HepG2 (cell line): ENCODE results near the gene CAPN10. TPM values are rescaled to one million over a fixed set of nuclear protein-coding genes. Genes with fewer than 3 reads are reported as not detected.
A peak's percentile ranks its signal among the peaks of the same experiment; 100 is the strongest.

Source experiments
- GLI4 ChIP-seq: sonication (generic); formaldehyde crosslinking; IDR thresholded peaks from 2 replicates; pipeline ENCODE4 v1.5.1; 2020; ENCODE audit warnings: missing genetic modification reagents, mild to moderate bottlenecking, moderate library complexity, borderline replicate concordance
- HBP1 ChIP-seq: IDR thresholded peaks from 2 replicates; pipeline ENCODE4 v1.6.1; 2016; ENCODE audit warnings: low read depth, control low read depth
- HMGA1 ChIP-seq: sonication (generic); formaldehyde crosslinking; conservative IDR thresholded peaks from 2 replicates; pipeline ENCODE4 v1.4.0; 2020; ENCODE audit warnings: missing genetic modification reagents
- IRX3 ChIP-seq: sonication (generic); formaldehyde crosslinking; IDR thresholded peaks from 2 replicates; pipeline ENCODE4 v1.8.1; 2023; ENCODE audit warnings: mild to moderate bottlenecking, low read depth, missing genetic modification reagents, borderline replicate concordance
- KAT2B ChIP-seq: fragments of 150-350 bp; IDR thresholded peaks from 2 replicates; pipeline ENCODE4 v1.6.1; 2014; ENCODE audit warnings: low read depth, low read length, borderline replicate concordance
- MAX ChIP-seq: IDR thresholded peaks from 2 replicates; pipeline ENCODE4 v1.6.1; 2012; ENCODE audit warnings: inconsistent platforms
- MAZ ChIP-seq, 2 experiments: sonication (generic) in 1 of 2; formaldehyde crosslinking in 1 of 2; IDR thresholded peaks; 2 replicates each; pipeline versions ENCODE4 v1.5.0 to v1.6.1; 2012 to 2020; ENCODE audit warnings: low read depth in 2 of 2, mild to moderate bottlenecking in 2 of 2, borderline replicate concordance in 1 of 2, improper control_type of control experiment in 1 of 2, low read length in 1 of 2, missing genetic modification reagents in 1 of 2, moderate library complexity in 1 of 2
- MEF2D ChIP-seq: sonication (generic); formaldehyde crosslinking; IDR thresholded peaks from 2 replicates; pipeline ENCODE4 v1.5.1; 2020; ENCODE audit warnings: mild to moderate bottlenecking, missing genetic modification reagents
- NBN ChIP-seq: fragments of 450-650 bp; conservative IDR thresholded peaks from 2 replicates; pipeline ENCODE4 v1.6.1; 2017
- PLSCR1 ChIP-seq: sonication (generic); formaldehyde crosslinking; IDR thresholded peaks from 2 replicates; pipeline ENCODE4 v1.5.0; 2020; ENCODE audit warnings: missing genetic modification reagents, mild to moderate bottlenecking, borderline replicate concordance
- RORA ChIP-seq: sonication (generic); formaldehyde crosslinking; IDR thresholded peaks from 2 replicates; pipeline ENCODE4 v1.5.0; 2020; ENCODE audit warnings: mild to moderate bottlenecking, missing genetic modification reagents, moderate library complexity
- SMYD3 ChIP-seq: sonication (generic); formaldehyde crosslinking; IDR thresholded peaks from 2 replicates; pipeline ENCODE4 v1.8.1; 2023; ENCODE audit warnings: mild to moderate bottlenecking, missing genetic modification reagents
- SOX6 ChIP-seq, 2 experiments: fragments of 450-650 bp in 1 of 2; sonication (generic) in 1 of 2; formaldehyde crosslinking in 1 of 2; IDR thresholded peaks; 2 replicates each; pipeline versions ENCODE4 v1.4.0 to v1.6.1; 2017 to 2020; ENCODE audit warnings: antibody characterized with exemption in 1 of 2, mild to moderate bottlenecking in 1 of 2, missing genetic modification reagents in 1 of 2
- SRSF4 ChIP-seq: fragments of 200-400 bp; formaldehyde crosslinking; IDR thresholded peaks from one replicate; pipeline ENCODE4 v1.6.1; 2018; ENCODE audit warnings: mild to moderate bottlenecking, low read depth, low read length, moderate library complexity; ENCODE audit not compliant: poor library complexity, severe bottlenecking
- ZBTB1 ChIP-seq: sonication (generic); formaldehyde crosslinking; IDR thresholded peaks from 2 replicates; pipeline ENCODE4 v1.4.0; 2020; ENCODE audit warnings: missing genetic modification reagents, borderline replicate concordance
- ZNF124 ChIP-seq: sonication (generic); formaldehyde crosslinking; IDR thresholded peaks from 2 replicates; pipeline ENCODE4 v1.4.0; 2020; ENCODE audit warnings: missing genetic modification reagents
- ZNF224 ChIP-seq: sonication (generic); formaldehyde crosslinking; IDR thresholded peaks from 2 replicates; pipeline ENCODE4 v1.5.0; 2020; ENCODE audit warnings: mild to moderate bottlenecking, missing genetic modification reagents
- ZNF251 ChIP-seq: sonication (generic); formaldehyde crosslinking; IDR thresholded peaks from 2 replicates; pipeline ENCODE4 v1.9.0; 2021; ENCODE audit warnings: mild to moderate bottlenecking, missing genetic modification reagents
- ZNF30 ChIP-seq: sonication (generic); formaldehyde crosslinking; IDR thresholded peaks from 2 replicates; pipeline ENCODE4 v1.5.0; 2020; ENCODE audit warnings: mild to moderate bottlenecking, missing genetic modification reagents
- ZNF484 ChIP-seq: sonication (generic); formaldehyde crosslinking; IDR thresholded peaks from 2 replicates; pipeline ENCODE4 v1.5.1; 2020; ENCODE audit warnings: mild to moderate bottlenecking, low read depth, missing genetic modification reagents, borderline replicate concordance
- ZNF547 ChIP-seq: sonication (generic); formaldehyde crosslinking; IDR thresholded peaks from 2 replicates; pipeline ENCODE4 v1.5.1; 2020; ENCODE audit warnings: mild to moderate bottlenecking, missing genetic modification reagents
- ZNF704 ChIP-seq: sonication (generic); formaldehyde crosslinking; IDR thresholded peaks from 2 replicates; pipeline ENCODE4 v1.8.1; 2023; ENCODE audit warnings: mild to moderate bottlenecking, inconsistent platforms, moderate library complexity, missing genetic modification reagents, borderline replicate concordance
- ZNF749 ChIP-seq: sonication (generic); formaldehyde crosslinking; IDR thresholded peaks from 2 replicates; pipeline ENCODE4 v1.8.0; 2022; ENCODE audit warnings: mild to moderate bottlenecking, missing genetic modification reagents, moderate library complexity, borderline replicate concordance
- ZNF761 ChIP-seq: sonication (generic); formaldehyde crosslinking; conservative IDR thresholded peaks from 2 replicates; pipeline ENCODE4 v1.4.0; 2020; ENCODE audit warnings: mild to moderate bottlenecking, missing genetic modification reagents
- ZNF768 ChIP-seq: sonication (generic); formaldehyde crosslinking; IDR thresholded peaks from 2 replicates; pipeline ENCODE4 v1.4.0; 2020; ENCODE audit warnings: missing genetic modification reagents
- ZSCAN20 ChIP-seq: sonication (generic); formaldehyde crosslinking; IDR thresholded peaks from 2 replicates; pipeline ENCODE4 v1.4.0; 2020; ENCODE audit warnings: missing genetic modification reagents, mild to moderate bottlenecking, borderline replicate concordance
- polyA plus RNA-seq, 8 experiments: library from polyadenylated mRNA; depleted of rRNA in 3 of 8; stranded (reverse) in 7 of 8; unstranded in 1 of 8; fragments of >200 nt; fragmentation: Illumina TruSeq in 4 of 8; extraction: Trizol in 4 of 8; gene quantifications; 2 replicates each; pipeline versions ENCODE4 v1.2.1 to v1.2.3, GENCODE V29; 2011 to 2016; ENCODE audit warnings: low read depth in 4 of 8, missing spikeins in 1 of 8, mixed read lengths in 1 of 8; ENCODE audit not compliant: insufficient read depth in 1 of 8
- total RNA-seq, 5 experiments: library from RNA; depleted of rRNA; stranded (reverse); fragments of >200 nt; fragmentation: Illumina TruSeq; extraction: Trizol; gene quantifications; 2 replicates each; pipeline ENCODE4 v1.2.3, GENCODE V29; 2016; ENCODE audit warnings: low read depth in 1 of 5

Gene CAPN10
- total and polyA plus RNA-seq, 2 of the 13 experiments (the other 11 are each of a cell fraction or from before 2014, with no cell fraction given), result 27.6 to 32.4 TPM

- TF ChIP-seq MAZ (IDR thresholded peaks at IDR 0.05; ENCODE audit: borderline replicate concordance, low read depth, low read length), result no peak
- TF ChIP-seq MAZ (CRISPR knock-in tag; IDR thresholded peaks at IDR 0.05; ENCODE audit: low read depth), result 0 out of 2 replicates have a peak, but pooled peaks have one; percentile 5
- TF ChIP-seq RORA (CRISPR knock-in tag), result no peak
- TF ChIP-seq ZNF704 (CRISPR knock-in tag), result no peak
- no peak for TF ChIP-seq NBN
- no peak for TF ChIP-seq PLSCR1 (CRISPR knock-in tag)
- no peak for TF ChIP-seq ZNF484 (CRISPR knock-in tag)
- no peak for TF ChIP-seq ZNF224
- TF ChIP-seq ZNF547 (CRISPR knock-in tag), result no peak
- no peak for TF ChIP-seq KAT2B
- TF ChIP-seq HMGA1 (CRISPR knock-in tag), result no peak
- TF ChIP-seq IRX3 (CRISPR knock-in tag), result no peak
- no peak for TF ChIP-seq ZNF30 (CRISPR knock-in tag)
- 0 out of 2 replicates have a peak, but pooled peaks have one; percentile 34 for TF ChIP-seq MAX
- no peak for TF ChIP-seq ZNF749 (CRISPR knock-in tag)
- no peak for TF ChIP-seq HBP1
- TF ChIP-seq SRSF4, result no peak
- TF ChIP-seq GLI4 (CRISPR knock-in tag), result no peak
- 0 out of 2 replicates have a peak, but pooled peaks have one; percentile 47 for TF ChIP-seq MEF2D (CRISPR knock-in tag)
- TF ChIP-seq ZNF768 (CRISPR knock-in tag), result 0 out of 2 replicates have a peak, but pooled peaks have one; percentile 18
- no peak for TF ChIP-seq SOX6 (IDR thresholded peaks at IDR 0.05)
- no peak for TF ChIP-seq SOX6 (CRISPR knock-in tag; IDR thresholded peaks at IDR 0.05)
- TF ChIP-seq ZNF251, result no peak
- no peak for TF ChIP-seq SMYD3 (CRISPR knock-in tag)
- TF ChIP-seq ZNF761 (CRISPR knock-in tag), result no peak
- no peak for TF ChIP-seq ZBTB1
- no peak for TF ChIP-seq ZSCAN20 (CRISPR knock-in tag)
- TF ChIP-seq ZNF124 (CRISPR knock-in tag), result no peak
Observed at GRCh38 chr2:240605867-240606743, 19.6 kb downstream of the CAPN10 start (continued).
